Esophagus squamous epithelium (tissue), 4 donors: ENCODE data around the gene SMC6.

Source experiments
- POLR2A ChIP-seq, 4 donors: fragments of 450-650 bp; IDR thresholded peaks; one replicate each; pipeline ENCODE4 v1.6.1; 2017; ENCODE audit warnings: antibody characterized with exemption in 4 of 4, mild to moderate bottlenecking in 4 of 4, moderate library complexity in 3 of 4
- TF ChIP-seq, protein P1 (sequence below), 6 experiments: fragments of 450-650 bp in 4 of 6; fragments of 200-600 bp in 2 of 6; sonication (generic) in 2 of 6; IDR thresholded peaks; one replicate each; pipeline ENCODE4 v1.5.1; 2016 to 2019; ENCODE audit warnings: antibody characterized with exemption in 6 of 6, mild to moderate bottlenecking in 4 of 6, moderate library complexity in 4 of 6

GRCh38 chr2:17660219-17660618 lies 93.4 kb downstream of the SMC6 start:
- TF ChIP-seq, protein P1, sequence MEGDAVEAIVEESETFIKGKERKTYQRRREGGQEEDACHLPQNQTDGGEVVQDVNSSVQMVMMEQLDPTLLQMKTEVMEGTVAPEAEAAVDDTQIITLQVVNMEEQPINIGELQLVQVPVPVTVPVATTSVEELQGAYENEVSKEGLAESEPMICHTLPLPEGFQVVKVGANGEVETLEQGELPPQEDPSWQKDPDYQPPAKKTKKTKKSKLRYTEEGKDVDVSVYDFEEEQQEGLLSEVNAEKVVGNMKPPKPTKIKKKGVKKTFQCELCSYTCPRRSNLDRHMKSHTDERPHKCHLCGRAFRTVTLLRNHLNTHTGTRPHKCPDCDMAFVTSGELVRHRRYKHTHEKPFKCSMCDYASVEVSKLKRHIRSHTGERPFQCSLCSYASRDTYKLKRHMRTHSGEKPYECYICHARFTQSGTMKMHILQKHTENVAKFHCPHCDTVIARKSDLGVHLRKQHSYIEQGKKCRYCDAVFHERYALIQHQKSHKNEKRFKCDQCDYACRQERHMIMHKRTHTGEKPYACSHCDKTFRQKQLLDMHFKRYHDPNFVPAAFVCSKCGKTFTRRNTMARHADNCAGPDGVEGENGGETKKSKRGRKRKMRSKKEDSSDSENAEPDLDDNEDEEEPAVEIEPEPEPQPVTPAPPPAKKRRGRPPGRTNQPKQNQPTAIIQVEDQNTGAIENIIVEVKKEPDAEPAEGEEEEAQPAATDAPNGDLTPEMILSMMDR (IDR thresholded peaks at IDR 0.05) = no peak
- TF ChIP-seq POLR2A (IDR thresholded peaks at IDR 0.05) = no peak
